Panc1 (cell line): ENCODE measurements around the gene KIF7. TPM values are rescaled to one million over a fixed set of nuclear protein-coding genes. Genes with fewer than 3 reads are reported as not detected.
A peak's percentile ranks its signal among the peaks of the same experiment; 100 is the strongest.

Source experiments
- ATAC-seq: fragments of 200-7000 bp; cut with Tn5 transposase; 2 replicates; pipeline ENCODE4 v1.9.1; 2020; ENCODE audit warnings: mild to moderate bottlenecking, moderate library complexity
- Bru-seq: library from RNA; stranded (reverse); fragments of 400-500 nt; gene quantifications from one replicate; lab custom pipeline; 2021; lab: Mats Ljungman, UMichigan
- BruChase-seq, 2 experiments: library from RNA; stranded (reverse); fragments of 400-500 nt; gene quantifications; one replicate each; lab custom pipeline; 2021; lab: Mats Ljungman, UMichigan
- BruUV-seq: library from RNA; stranded (reverse); fragments of 400-500 nt; replicated peaks from 2 replicates; lab custom pipeline; 2021; lab: Mats Ljungman, UMichigan
- CTCF ChIA-PET: fragments of 300-600 bp; sonication (Branson Sonifier 250); formaldehyde crosslinking; loops from one replicate; lab custom pipeline; 2022; ENCODE audit warnings: antibody characterized with exemption; lab: Charles Lee
- POLR2A ChIA-PET: fragments of 300-600 bp; sonication (Branson Sonifier 250); formaldehyde crosslinking; loops from one replicate; lab custom pipeline; 2022; ENCODE audit warnings: antibody characterized with exemption; lab: Charles Lee
- DNase-seq: peaks from one replicate; pipeline ENCODE4 v3.0.0-alpha.2; 2010; ENCODE audit warnings: low read depth, low spot score
- H3K27ac ChIP-seq: 2 replicates; pipeline ENCODE4 v1.5.1; 2011; ENCODE audit warnings: mild to moderate bottlenecking, low read length, inconsistent platforms
- H3K27me3 ChIP-seq: fragments of 200-500 bp; sonication (Bioruptor generic); 2 replicates; pipeline ENCODE4 v1.6.0; 2014; ENCODE audit warnings: low read length, inconsistent platforms; ENCODE audit not compliant: control insufficient read depth, insufficient read depth
- H3K36me3 ChIP-seq: fragments of 200-500 bp; sonication (Bioruptor generic); 2 replicates; pipeline ENCODE4 v1.5.1; 2014; ENCODE audit warnings: inconsistent platforms, mild to moderate bottlenecking, low read length, moderate library complexity; ENCODE audit not compliant: control insufficient read depth, insufficient read depth
- H3K4me1 ChIP-seq: 2 replicates; pipeline ENCODE4 v1.5.1; 2011; ENCODE audit warnings: inconsistent platforms, mild to moderate bottlenecking, low read length, moderate library complexity; ENCODE audit not compliant: control insufficient read depth, insufficient read depth
- H3K4me3 ChIP-seq, 2 experiments: 2 replicates each; pipeline ENCODE4 v1.5.1; 2011 to 2012; ENCODE audit warnings: low read depth in 2 of 2, low read length in 2 of 2, mild to moderate bottlenecking in 2 of 2, inconsistent platforms in 1 of 2, moderate library complexity in 1 of 2
- H3K9me3 ChIP-seq: fragments of 200-500 bp; sonication (Bioruptor generic); 2 replicates; pipeline ENCODE4 v1.5.1; 2014; ENCODE audit warnings: low read depth, mild to moderate bottlenecking, inconsistent platforms, low read length, moderate library complexity; ENCODE audit not compliant: control insufficient read depth, insufficient read depth
- CTCF ChIP-seq: fragments of 450-650 bp; IDR thresholded peaks from 2 replicates; pipeline ENCODE4 v1.5.1; 2017; ENCODE audit warnings: mild to moderate bottlenecking
- POLR2AphosphoS5 ChIP-seq: IDR thresholded peaks from 2 replicates; pipeline ENCODE4 v1.6.1; 2012; ENCODE audit warnings: mild to moderate bottlenecking, low read depth, low read length, moderate library complexity
- REST ChIP-seq, 2 experiments: IDR thresholded peaks; 2 replicates each; pipeline ENCODE4 v1.6.1; 2011 to 2012; ENCODE audit warnings: low read depth in 2 of 2, control low read depth in 1 of 2, low read length in 1 of 2, mild to moderate bottlenecking in 1 of 2, moderate library complexity in 1 of 2; ENCODE audit not compliant: insufficient read depth in 1 of 2
- SIN3A ChIP-seq: IDR thresholded peaks from 2 replicates; pipeline ENCODE4 v1.6.1; 2012; ENCODE audit warnings: low read depth, mild to moderate bottlenecking, low read length, moderate library complexity, borderline replicate concordance; ENCODE audit not compliant: insufficient read depth
- TCF7L2 ChIP-seq: IDR thresholded peaks from 2 replicates; pipeline ENCODE4 v1.6.1; 2011; ENCODE audit warnings: mild to moderate bottlenecking, low read depth, low read length, inconsistent platforms
- in situ Hi-C: cut with HindIII; loops from 2 replicates; pipeline ENCODE4 v1.10.0; 2016; ENCODE audit warnings: low sequenced_read_pairs, low pct_unique_long_range_greater_than_20kb
- intact Hi-C: fragments of 100-400 bp; cut with micrococcal nuclease; formaldehyde crosslinking; loops from one replicate; pipeline ENCODE4 v1.10.0; 2022; ENCODE audit not compliant: unreplicated experiment
- long read RNA-seq: library from polyadenylated mRNA; unstranded; transcript quantifications from one replicate; pipeline ENCODE4 v2.0.0, GENCODE V29; 2021; ENCODE audit not compliant: unreplicated experiment
- polyA plus RNA-seq: library from polyadenylated mRNA; unstranded; fragments of >200 nt; gene quantifications from one replicate; pipeline ENCODE4 v1.2.1, GENCODE V29; 2012; ENCODE audit warnings: missing spikeins; ENCODE audit not compliant: insufficient read length
- total RNA-seq: library from RNA; stranded (reverse); gene quantifications from one replicate; pipeline ENCODE4 v1.2.1, GENCODE V29; 2021; ENCODE audit not compliant: unreplicated experiment

Gene KIF7
- total RNA-seq (6.5 TPM), Bru-seq, nascent RNA (percentile 54 among the genes with signal in this experiment), BruChase-seq, experiment 1, labeled RNA remaining after a 2-hour chase (percentile 53 among the genes with signal in this experiment), BruChase-seq, experiment 2, labeled RNA remaining after a 6-hour chase (percentile 55 among the genes with signal in this experiment)
- polyA plus RNA-seq: 9.7 TPM
- long read RNA-seq, full-length matches to known transcripts: 3 of 29 reads
- long read RNA-seq, partial matches to known transcripts: 4 of 29 reads
- long read RNA-seq, other reads (novel, unspliced or antisense): 22 of 29 reads

GRCh38 chr15:89654847-89655805, at the start of gene KIF7:
TSS of gene KIF7 (minus strand) at chr15:89655467. CDS start at chr15:89652930, 2,537 bp downstream.
- no peaks in the 10 kb centered on the region for H3K9me3 ChIP-seq
- POLR2A ChIA-PET: no interaction called here
- H3K27me3 ChIP-seq: no peaks in the 10 kb centered on the region; the same call in 1 of the 2 replicates
- intact Hi-C loops (no loop called here), in situ Hi-C loops (no loop called here)
- H3K4me3 ChIP-seq: peak within 1 kb of the TSS; percentile 59 to 60
- DNase-seq (no peak), ATAC-seq (peak; percentile 82)
- TF ChIP-seq SIN3A (no peak), TCF7L2 (no peak)
- no peaks in the 10 kb centered on the region for H3K36me3 ChIP-seq
- no TSS peak for BruUV-seq
- CTCF ChIA-PET: no interaction called here
- H3K4me1 ChIP-seq: no peaks in the 10 kb centered on the region
- peak within 1 kb of the TSS; percentile 35; the same call in 1 of the 2 replicates for H3K27ac ChIP-seq

- TF ChIP-seq POLR2AphosphoS5 (no peak), SIN3A (no peak), REST (IDR thresholded peaks at IDR 0.05; ENCODE audit: insufficient read depth in 1 of 2, low read depth in 2 of 2, low read length in 1 of 2) (no peak), CTCF (no peak), TCF7L2 (no peak)
- CTCF ChIA-PET: no interaction called here
- POLR2A ChIA-PET: interaction anchor here (0.6 to 0.7 kb wide), 2 partner anchors 31 to 43 kb away, joined by 5 to 6 read pairs; no protein-coding TSS in a partner anchor
- Histone ChIP-seq H3K4me1 (no peaks in the 10 kb centered on the region), H3K27ac (no peak overlapping the region), H3K36me3 (no peaks in the 10 kb centered on the region), H3K9me3 (no peaks in the 10 kb centered on the region), H3K27me3 (no peaks in the 10 kb centered on the region; the same call in 1 of the 2 replicates), H3K4me3 (no peak overlapping the region)
- BruUV-seq: no TSS peak
- ATAC-seq (no peak), DNase-seq (no peak)
- intact Hi-C loops: no loop called here
- in situ Hi-C loops: no loop called here
Observed at GRCh38 chr15:89704411-89704810, 49.1 kb upstream of the KIF7 start.
